Erythroblast (primary cell): ENCODE data around the gene KIAA0825.

Experiments used
- GATA1 ChIP-seq: IDR thresholded peaks from 2 replicates; pipeline ENCODE4 v1.6.1; 2011; ENCODE audit warnings: low read depth, mild to moderate bottlenecking, control low read depth, low read length, moderate library complexity
- POLR2A ChIP-seq: IDR thresholded peaks from 2 replicates; pipeline ENCODE4 v1.6.1; 2011; ENCODE audit warnings: mild to moderate bottlenecking, low read length

GRCh38 chr5:94240596-94240992 is 377.8 kb downstream of the KIAA0825 start:
- TF ChIP-seq POLR2A (no peak), GATA1 (no peak)
